CD8-positive, alpha-beta memory T cell (primary cell): ENCODE data around the gene NXPE2. TPM values are rescaled to one million over a fixed set of nuclear protein-coding genes. Genes with fewer than 3 reads are reported as not detected.

Experiments
- CTCF ChIA-PET: fragments of 350-600 bp; sonication (Branson Sonifier 250); formaldehyde crosslinking; loops from one replicate; lab custom pipeline; 2021; ENCODE audit warnings: antibody characterized with exemption; lab: Charles Lee
- POLR2A ChIA-PET: fragments of 350-600 bp; sonication (Branson Sonifier 250); formaldehyde crosslinking; loops from one replicate; lab custom pipeline; 2021; ENCODE audit warnings: antibody characterized with exemption; lab: Charles Lee
- DNase-seq, 5 donors: peaks; one replicate each; pipeline versions ENCODE4 v3.0.0 to v3.0.0-alpha.2; 2020 to 2022; ENCODE audit warnings: mixed read lengths in 1 of 5
- H3K27ac ChIP-seq: one replicate; pipeline ENCODE4 v1.7.0; 2013; ENCODE audit warnings: low read depth, mild to moderate bottlenecking, low read length, moderate library complexity
- H3K27me3 ChIP-seq: 2 replicates; pipeline ENCODE4 v1.7.0; 2013; ENCODE audit warnings: low read length, mild to moderate bottlenecking; ENCODE audit not compliant: insufficient read depth, poor library complexity, severe bottlenecking
- H3K36me3 ChIP-seq: 2 replicates; pipeline ENCODE4 v1.7.0; 2013; ENCODE audit warnings: mild to moderate bottlenecking, low read length, moderate library complexity; ENCODE audit not compliant: insufficient read depth
- H3K4me1 ChIP-seq: 2 replicates; pipeline ENCODE4 v1.7.0; 2013; ENCODE audit warnings: mild to moderate bottlenecking, low read length, moderate library complexity; ENCODE audit not compliant: insufficient read depth
- H3K4me3 ChIP-seq: 2 replicates; pipeline ENCODE4 v1.7.0; 2013; ENCODE audit warnings: mild to moderate bottlenecking, low read length
- H3K9me3 ChIP-seq: 2 replicates; pipeline ENCODE4 v1.7.0; 2013; ENCODE audit warnings: mild to moderate bottlenecking, low read length
- H3K27ac Mint-ChIP-seq, 8 donors: one replicate each; pipeline ENCODE4 v1.8.0; 2020 to 2021; ENCODE audit warnings: mixed read lengths in 8 of 8, mild to moderate bottlenecking in 6 of 8, inconsistent platforms in 3 of 8, moderate library complexity in 3 of 8
- H3K27me3 Mint-ChIP-seq, 2 donors: one replicate each; pipeline ENCODE4 v1.8.0; 2020 to 2021; ENCODE audit warnings: mixed read lengths in 2 of 2, mild to moderate bottlenecking in 1 of 2, moderate library complexity in 1 of 2
- H3K36me3 Mint-ChIP-seq, 3 donors: one replicate each; pipeline ENCODE4 v1.8.0; 2020 to 2021; ENCODE audit warnings: mixed read lengths in 3 of 3, inconsistent platforms in 1 of 3, mild to moderate bottlenecking in 1 of 3
- H3K4me1 Mint-ChIP-seq, 3 donors: one replicate each; pipeline ENCODE4 v1.8.0; 2020 to 2021; ENCODE audit warnings: mixed read lengths in 3 of 3, inconsistent platforms in 1 of 3, mild to moderate bottlenecking in 1 of 3
- H3K4me3 Mint-ChIP-seq, 7 donors: one replicate each; pipeline ENCODE4 v1.8.0; 2020 to 2021; ENCODE audit warnings: mixed read lengths in 7 of 7, mild to moderate bottlenecking in 6 of 7, moderate library complexity in 4 of 7, inconsistent platforms in 2 of 7
- H3K9me3 Mint-ChIP-seq, 5 donors: one replicate each; pipeline ENCODE4 v1.8.0; 2020 to 2022; ENCODE audit warnings: mixed read lengths in 5 of 5, mild to moderate bottlenecking in 3 of 5, moderate library complexity in 2 of 5, inconsistent platforms in 1 of 5
- polyA plus RNA-seq: library from polyadenylated mRNA; unstranded; fragments of 300-500 nt; fragmentation: Illumina TruSeq; gene quantifications from one replicate; pipeline ENCODE4 v1.2.3, GENCODE V29; 2021
- total RNA-seq, 2 experiments: library from RNA; stranded (reverse); gene quantifications; one replicate each; pipeline ENCODE4 v1.2.3, GENCODE V29; 2021

NXPE2 gene
- total and polyA plus RNA-seq, 3 experiments from 2014 or later, result not detected

- Histone ChIP-seq H3K36me3 (no peaks in the 10 kb centered on the region), H3K4me3 (no peak overlapping the region), H3K4me1 (no peaks in the 10 kb centered on the region), H3K9me3 (no peaks in the 10 kb centered on the region), H3K27ac (no peak overlapping the region), H3K27me3 (no peaks in the 10 kb centered on the region)
- ChIA-PET POLR2A (no interaction called here), CTCF (no interaction called here)
- Mint-ChIP-seq H3K36me3 (no peaks in the 10 kb centered on the region), H3K4me1 (no peaks in the 10 kb centered on the region), H3K27me3 (peaks cover 0 to 7% of the 10 kb centered on the region in 2 donors), H3K4me3 (no peak overlapping the region), H3K27ac (no peak overlapping the region), H3K9me3 (peaks cover 8 to 16% (median 12%) of the 10 kb centered on the region in 5 donors)
- DNase-seq, result no peak
Measured at GRCh38 chr11:114668109-114668508, 10.2 kb upstream of the NXPE2 start.

GRCh38 chr11:114673661-114674060, 4.7 kb upstream of the NXPE2 start:
- ChIA-PET CTCF (no interaction called here), POLR2A (no interaction called here)
- Histone ChIP-seq H3K36me3 (no peaks in the 10 kb centered on the region), H3K4me3 (no peak overlapping the region), H3K27ac (no peak overlapping the region), H3K27me3 (no peaks in the 10 kb centered on the region), H3K9me3 (no peaks in the 10 kb centered on the region), H3K4me1 (no peaks in the 10 kb centered on the region)
- peaks cover 4 to 16% (median 15%) of the 10 kb centered on the region in 5 donors for H3K9me3 Mint-ChIP-seq
- no peaks in the 10 kb centered on the region for H3K4me1 Mint-ChIP-seq
- no peaks in the 10 kb centered on the region for H3K36me3 Mint-ChIP-seq
- H3K27me3 Mint-ChIP-seq, result peaks cover 0 to 3% of the 10 kb centered on the region in 2 donors
- no peak for DNase-seq
- H3K27ac Mint-ChIP-seq, result no peak overlapping the region
- H3K4me3 Mint-ChIP-seq, result no peak overlapping the region

GRCh38 chr11:114679505-114679904, 1.2 kb downstream of the NXPE2 start:
- Histone ChIP-seq H3K27me3 (no peaks in the 10 kb centered on the region), H3K36me3 (no peaks in the 10 kb centered on the region), H3K4me3 (no peak overlapping the region), H3K4me1 (no peaks in the 10 kb centered on the region), H3K9me3 (no peaks in the 10 kb centered on the region), H3K27ac (no peak overlapping the region)
- no peak overlapping the region for H3K4me3 Mint-ChIP-seq
- DNase-seq, result no peak
- ChIA-PET CTCF (no interaction called here), POLR2A (no interaction called here)
- H3K27ac Mint-ChIP-seq, result no peak overlapping the region
- H3K36me3 Mint-ChIP-seq, result no peaks in the 10 kb centered on the region
- no peaks in the 10 kb centered on the region for H3K27me3 Mint-ChIP-seq
- no peaks in the 10 kb centered on the region for H3K4me1 Mint-ChIP-seq
- peaks cover 0 to 2% (median 0%) of the 10 kb centered on the region in 5 donors for H3K9me3 Mint-ChIP-seq

- Histone ChIP-seq H3K9me3 (no peaks in the 10 kb centered on the region), H3K4me1 (no peaks in the 10 kb centered on the region), H3K36me3 (no peaks in the 10 kb centered on the region), H3K27me3 (no peaks in the 10 kb centered on the region), H3K27ac (no peak overlapping the region), H3K4me3 (no peak overlapping the region)
- CTCF ChIA-PET, result no interaction called here
- POLR2A ChIA-PET, result no interaction called here
- H3K36me3 Mint-ChIP-seq, result no peaks in the 10 kb centered on the region
- no peak for DNase-seq
- no peak overlapping the region for H3K4me3 Mint-ChIP-seq
- no peaks in the 10 kb centered on the region for H3K4me1 Mint-ChIP-seq
- peaks cover 0 to 4% (median 0%) of the 10 kb centered on the region in 5 donors for H3K9me3 Mint-ChIP-seq
- H3K27me3 Mint-ChIP-seq, result no peaks in the 10 kb centered on the region
- H3K27ac Mint-ChIP-seq, result no peak overlapping the region
Measured at GRCh38 chr11:114683007-114683406, 4.7 kb downstream of the NXPE2 start.

- Mint-ChIP-seq H3K9me3 (peaks cover 0 to 6% (median 0%) of the 10 kb centered on the region in 5 donors), H3K27me3 (no peaks in the 10 kb centered on the region), H3K4me1 (no peaks in the 10 kb centered on the region), H3K36me3 (no peaks in the 10 kb centered on the region), H3K27ac (no peak overlapping the region), H3K4me3 (no peak overlapping the region)
- POLR2A ChIA-PET, result no interaction called here
- no peaks in the 10 kb centered on the region for H3K9me3 ChIP-seq
- no peak overlapping the region for H3K27ac ChIP-seq
- DNase-seq, result no peak
- H3K4me1 ChIP-seq, result no peaks in the 10 kb centered on the region
- CTCF ChIA-PET, result no interaction called here
- H3K4me3 ChIP-seq, result no peak overlapping the region
- H3K36me3 ChIP-seq, result no peaks in the 10 kb centered on the region
- no peaks in the 10 kb centered on the region for H3K27me3 ChIP-seq
Measured at GRCh38 chr11:114684636-114685035, 6.3 kb downstream of the NXPE2 start.

- Mint-ChIP-seq H3K36me3 (no peaks in the 10 kb centered on the region), H3K27me3 (peaks cover 3 to 4% of the 10 kb centered on the region in 2 donors), H3K4me3 (no peak overlapping the region), H3K9me3 (peaks cover 0 to 6% (median 0%) of the 10 kb centered on the region in 5 donors), H3K4me1 (no peaks in the 10 kb centered on the region), H3K27ac (no peak overlapping the region)
- Histone ChIP-seq H3K36me3 (no peaks in the 10 kb centered on the region), H3K9me3 (no peaks in the 10 kb centered on the region), H3K4me3 (no peak overlapping the region), H3K27ac (no peak overlapping the region), H3K27me3 (no peaks in the 10 kb centered on the region), H3K4me1 (no peaks in the 10 kb centered on the region)
- no peak for DNase-seq
- CTCF ChIA-PET, result no interaction called here
- POLR2A ChIA-PET, result no interaction called here
Measured at GRCh38 chr11:114685097-114685496, 6.8 kb downstream of the NXPE2 start.

- Histone ChIP-seq H3K4me1 (no peaks in the 10 kb centered on the region), H3K36me3 (no peaks in the 10 kb centered on the region), H3K27ac (no peak overlapping the region), H3K27me3 (no peaks in the 10 kb centered on the region), H3K9me3 (no peaks in the 10 kb centered on the region), H3K4me3 (no peak overlapping the region)
- Mint-ChIP-seq H3K27ac (no peak overlapping the region), H3K9me3 (peaks cover 0 to 6% (median 3%) of the 10 kb centered on the region in 5 donors), H3K27me3 (peaks cover 0 to 9% of the 10 kb centered on the region in 2 donors), H3K4me3 (no peak overlapping the region), H3K36me3 (no peaks in the 10 kb centered on the region), H3K4me1 (no peaks in the 10 kb centered on the region)
- CTCF ChIA-PET, result no interaction called here
- DNase-seq, result no peak
- POLR2A ChIA-PET, result no interaction called here
Measured at GRCh38 chr11:114705280-114706024, 27.1 kb downstream of the NXPE2 start.

- POLR2A ChIA-PET, result no interaction called here
- Histone ChIP-seq H3K4me3 (no peak overlapping the region), H3K27me3 (no peaks in the 10 kb centered on the region), H3K9me3 (peaks cover 4% of the 10 kb centered on the region), H3K36me3 (no peaks in the 10 kb centered on the region), H3K4me1 (no peaks in the 10 kb centered on the region), H3K27ac (no peak overlapping the region)
- Mint-ChIP-seq H3K27me3 (peaks cover 0 to 9% of the 10 kb centered on the region in 2 donors), H3K27ac (no peak overlapping the region), H3K9me3 (peaks cover 2 to 15% (median 6%) of the 10 kb centered on the region in 5 donors), H3K4me1 (no peaks in the 10 kb centered on the region), H3K4me3 (no peak overlapping the region), H3K36me3 (no peaks in the 10 kb centered on the region)
- no peak for DNase-seq
- CTCF ChIA-PET, result no interaction called here
Measured at GRCh38 chr11:114709960-114710359, 31.6 kb downstream of the NXPE2 start.
